Measurements from ENCODE around the gene ZYX.

- TF ChIP-seq POLR2A (IDR thresholded peaks at IDR 0.05) = no peak
- no peak for TF ChIP-seq CTCF (IDR thresholded peaks at IDR 0.05)
- no peak for TF ChIP-seq POLR2AphosphoS5 (IDR thresholded peaks at IDR 0.05)
- no peak for TF ChIP-seq EP300 (IDR thresholded peaks at IDR 0.05)
Measured at GRCh38 chr7:143392875-143393266, 11.7 kb downstream of the ZYX start.

All from gastroesophageal sphincter (tissue), 3 donors.